K562 (cell line): Measurements from ENCODE around the gene NEK1. TPM values are rescaled to one million over a fixed set of nuclear protein-coding genes. Genes with fewer than 3 reads are reported as not detected.
A peak's percentile ranks its signal among the peaks of the same experiment; 100 is the strongest.

Experiments used
- ARNT ChIP-seq, 2 experiments: fragments of 450-650 bp; IDR thresholded peaks; 2 replicates each; pipeline ENCODE4 v1.6.1; 2016; ENCODE audit warnings: mild to moderate bottlenecking in 1 of 2
- CAMTA2 ChIP-seq: fragments of 250-450 bp; sonication (Bioruptor Pico); conservative IDR thresholded peaks from 2 replicates; pipeline ENCODE4 v1.5.1; 2022
- DPF2 ChIP-seq: fragments of 450-650 bp; IDR thresholded peaks from 2 replicates; pipeline ENCODE4 v1.6.1; 2016
- E2F5 ChIP-seq: sonication (generic); formaldehyde crosslinking; IDR thresholded peaks from 2 replicates; pipeline ENCODE4 v1.8.0; 2022; ENCODE audit warnings: mild to moderate bottlenecking, missing genetic modification reagents
- KLF1 ChIP-seq: fragments of 450-650 bp; IDR thresholded peaks from 2 replicates; pipeline ENCODE4 v1.6.1; 2016; ENCODE audit warnings: missing genetic modification characterization, missing compliant biosample characterization
- MAFK ChIP-seq: IDR thresholded peaks from 2 replicates; pipeline ENCODE4 v1.6.1; 2011; ENCODE audit warnings: low read length, improper control_type of control experiment
- PPARD ChIP-seq: fragments of 250-450 bp; sonication (Bioruptor Pico); IDR thresholded peaks from 2 replicates; pipeline ENCODE4 v1.8.0; 2022; ENCODE audit warnings: inconsistent platforms, mild to moderate bottlenecking, moderate library complexity
- RBBP5 ChIP-seq: fragments of 200-600 bp; sonication (generic); IDR thresholded peaks from 2 replicates; pipeline ENCODE4 v1.6.1; 2012; ENCODE audit warnings: borderline replicate concordance, mild to moderate bottlenecking, low read length, control low read depth, inconsistent platforms; ENCODE audit not compliant: insufficient read depth, poor library complexity, severe bottlenecking
- RBFOX2 ChIP-seq: fragments of 200-400 bp; formaldehyde crosslinking; IDR thresholded peaks from 2 replicates; pipeline ENCODE4 v1.6.1; 2017; ENCODE audit warnings: low read depth, mild to moderate bottlenecking, low read length, moderate library complexity
- RFX1 ChIP-seq: fragments of 450-650 bp; IDR thresholded peaks from 2 replicates; pipeline ENCODE4 v1.6.1; 2016; ENCODE audit warnings: mild to moderate bottlenecking, moderate library complexity
- SIN3A ChIP-seq, 2 experiments: fragments of 150-350 bp in 1 of 2; IDR thresholded peaks; 2 replicates each; pipeline ENCODE4 v1.6.1; 2011 to 2016; ENCODE audit warnings: borderline replicate concordance in 2 of 2, low read depth in 2 of 2, low read length in 2 of 2, mild to moderate bottlenecking in 2 of 2, moderate library complexity in 2 of 2; ENCODE audit not compliant: control insufficient read depth in 1 of 2
- ZBTB12 ChIP-seq: fragments of 250-450 bp; sonication (Bioruptor Pico); IDR thresholded peaks from 2 replicates; pipeline ENCODE4 v1.4.0; 2020
- ZKSCAN8 ChIP-seq: fragments of 200-800 bp; sonication (Bioruptor generic); IDR thresholded peaks from 2 replicates; pipeline ENCODE4 v1.6.1; 2016; ENCODE audit warnings: missing genetic modification characterization, missing compliant biosample characterization
- ZNF143 ChIP-seq: sonication (generic); formaldehyde crosslinking; IDR thresholded peaks from 2 replicates; pipeline ENCODE4 v1.9.0; 2022; ENCODE audit warnings: mild to moderate bottlenecking, missing genetic modification reagents
- ZNF398 ChIP-seq: fragments of 250-450 bp; sonication (Bioruptor Pico); IDR thresholded peaks from 2 replicates; pipeline ENCODE4 v1.8.0; 2021; ENCODE audit warnings: moderate library complexity, mild to moderate bottlenecking, inconsistent platforms
- ZNF408 ChIP-seq: fragments of 250-450 bp; sonication (Bioruptor Pico); IDR thresholded peaks from 2 replicates; pipeline ENCODE4 v1.4.0; 2020; ENCODE audit warnings: low read depth, mild to moderate bottlenecking, moderate library complexity
- ZNF77 ChIP-seq: fragments of 250-450 bp; sonication (Bioruptor Pico); IDR thresholded peaks from 2 replicates; pipeline ENCODE4 v1.5.0; 2020
- ZNF778 ChIP-seq: fragments of 450-650 bp; formaldehyde crosslinking; IDR thresholded peaks from 2 replicates; pipeline ENCODE4 v1.4.0; 2020; ENCODE audit warnings: mild to moderate bottlenecking, moderate library complexity
- ZZZ3 ChIP-seq: fragments of 450-650 bp; IDR thresholded peaks from 2 replicates; pipeline ENCODE4 v1.6.1; 2016; ENCODE audit warnings: antibody characterized with exemption, mild to moderate bottlenecking, moderate library complexity
- polyA plus RNA-seq, 8 experiments: library from polyadenylated mRNA; depleted of rRNA in 4 of 8; stranded (reverse) in 5 of 8; unstranded in 3 of 8; fragments of >200 nt; fragmentation: Nextera tagmentation in 2 of 8; fragmentation: Illumina TruSeq in 1 of 8; extraction: Ambion mirVana in 2 of 8; extraction: Trizol in 1 of 8; gene quantifications; 2 replicates each; pipeline versions ENCODE4 v1.2.1 to v1.2.3, GENCODE V29; 2011 to 2014; ENCODE audit warnings: inconsistent platforms in 1 of 8, missing spikeins in 1 of 8
- total RNA-seq, 7 experiments: library from RNA; depleted of rRNA in 6 of 7; stranded (reverse); fragments of >200 nt in 6 of 7; fragmentation: Illumina TruSeq in 2 of 7; extraction: Trizol in 2 of 7; gene quantifications; 2 replicates each; pipeline versions ENCODE4 v1.2.1 to v1.2.3, GENCODE V29; 2011 to 2021; ENCODE audit warnings: low replicate concordance in 1 of 7
- TF ChIP-seq, protein P1 (sequence below): fragments of 250-450 bp; sonication (Bioruptor Pico); IDR thresholded peaks from 2 replicates; pipeline ENCODE4 v1.8.0; 2022; ENCODE audit warnings: moderate library complexity, mild to moderate bottlenecking, inconsistent platforms
- TF ChIP-seq, protein P2 (sequence below): sonication (generic); formaldehyde crosslinking; IDR thresholded peaks from 2 replicates; pipeline ENCODE4 v1.8.0; 2023; ENCODE audit warnings: mild to moderate bottlenecking, missing genetic modification reagents

The NEK1 gene
- total and polyA plus RNA-seq, 9 of the 15 experiments (the other 6 are each of a cell fraction or from before 2014, with no cell fraction given), result 6.2 to 15.7 (median 10.3) TPM

DNA sequence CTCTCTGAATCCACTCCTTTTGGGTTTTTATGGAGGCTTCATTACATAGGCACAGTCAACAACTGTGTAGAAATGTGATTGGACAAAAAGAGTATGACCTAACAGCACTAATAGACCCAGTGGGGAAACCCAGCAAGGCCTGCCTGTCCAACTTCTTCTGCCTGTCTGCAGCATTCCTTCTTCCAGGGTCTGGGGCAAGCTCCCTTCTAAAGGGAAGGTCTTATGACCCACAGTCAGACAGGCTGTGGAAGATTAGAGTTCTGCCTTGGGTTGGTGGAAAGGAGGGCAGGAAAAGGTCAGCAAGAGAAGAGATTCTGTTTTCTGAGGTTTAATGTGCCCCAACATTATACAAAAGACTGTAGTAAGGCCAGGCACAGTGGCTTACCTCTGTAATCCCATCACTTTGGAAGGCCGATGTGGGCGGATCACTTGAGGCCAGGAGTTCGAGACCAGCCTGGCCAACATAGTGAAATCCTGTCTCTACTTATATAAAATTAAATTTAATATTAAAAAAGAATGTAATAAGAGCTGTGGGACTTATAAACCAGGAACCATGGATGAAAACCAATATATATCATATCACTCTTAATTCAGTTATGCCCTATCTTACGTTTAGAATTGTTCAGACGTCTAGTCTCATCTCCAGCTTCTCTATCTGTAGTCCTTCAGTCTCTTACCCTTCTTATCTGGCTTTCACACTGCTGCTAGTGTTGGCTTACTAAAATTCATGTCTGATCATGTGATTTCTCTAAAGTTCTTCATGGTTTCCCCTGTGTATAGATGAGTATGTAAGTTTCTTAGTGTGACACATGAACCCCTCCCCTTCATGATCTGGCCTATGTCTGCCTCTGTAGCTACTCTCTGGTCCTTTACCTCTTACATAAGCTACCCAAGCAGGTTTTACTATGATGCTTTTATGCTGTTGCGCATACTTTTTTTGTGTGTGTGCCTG, 14.2 kb upstream of the NEK1 start (continued):
- TF ChIP-seq ZNF398 (CRISPR knock-in tag), result no peak
- peak; percentile 96 for TF ChIP-seq DPF2
- no peak for TF ChIP-seq ZNF77
- peak in 1 of 2 experiments; percentile 88; a peak in 3 of 4 replicates for TF ChIP-seq ARNT (IDR thresholded peaks at IDR 0.05)
- TF ChIP-seq KLF1, result no peak
- TF ChIP-seq RBFOX2, result no peak
- TF ChIP-seq, protein P1, sequence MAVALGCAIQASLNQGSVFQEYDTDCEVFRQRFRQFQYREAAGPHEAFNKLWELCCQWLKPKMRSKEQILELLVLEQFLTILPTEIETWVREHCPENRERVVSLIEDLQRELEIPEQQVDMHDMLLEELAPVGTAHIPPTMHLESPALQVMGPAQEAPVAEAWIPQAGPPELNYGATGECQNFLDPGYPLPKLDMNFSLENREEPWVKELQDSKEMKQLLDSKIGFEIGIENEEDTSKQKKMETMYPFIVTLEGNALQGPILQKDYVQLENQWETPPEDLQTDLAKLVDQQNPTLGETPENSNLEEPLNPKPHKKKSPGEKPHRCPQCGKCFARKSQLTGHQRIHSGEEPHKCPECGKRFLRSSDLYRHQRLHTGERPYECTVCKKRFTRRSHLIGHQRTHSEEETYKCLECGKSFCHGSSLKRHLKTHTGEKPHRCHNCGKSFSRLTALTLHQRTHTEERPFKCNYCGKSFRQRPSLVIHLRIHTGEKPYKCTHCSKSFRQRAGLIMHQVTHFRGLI (CRISPR knock-in tag), result 0 out of 2 replicates have a peak, but pooled peaks have one; percentile 37
- TF ChIP-seq ZNF778, result no peak
- TF ChIP-seq RFX1, result no peak
- TF ChIP-seq PPARD (CRISPR knock-in tag), result no peak
- TF ChIP-seq, protein P2, sequence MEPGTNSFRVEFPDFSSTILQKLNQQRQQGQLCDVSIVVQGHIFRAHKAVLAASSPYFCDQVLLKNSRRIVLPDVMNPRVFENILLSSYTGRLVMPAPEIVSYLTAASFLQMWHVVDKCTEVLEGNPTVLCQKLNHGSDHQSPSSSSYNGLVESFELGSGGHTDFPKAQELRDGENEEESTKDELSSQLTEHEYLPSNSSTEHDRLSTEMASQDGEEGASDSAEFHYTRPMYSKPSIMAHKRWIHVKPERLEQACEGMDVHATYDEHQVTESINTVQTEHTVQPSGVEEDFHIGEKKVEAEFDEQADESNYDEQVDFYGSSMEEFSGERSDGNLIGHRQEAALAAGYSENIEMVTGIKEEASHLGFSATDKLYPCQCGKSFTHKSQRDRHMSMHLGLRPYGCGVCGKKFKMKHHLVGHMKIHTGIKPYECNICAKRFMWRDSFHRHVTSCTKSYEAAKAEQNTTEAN, result no peak
- 0 out of 2 replicates have a peak, but pooled peaks have one; percentile 17 for TF ChIP-seq ZKSCAN8
- TF ChIP-seq SIN3A (IDR thresholded peaks at IDR 0.05; ENCODE audit: borderline replicate concordance in 2 of 2, control insufficient read depth in 1 of 2, low read depth in 2 of 2, low read length in 2 of 2), result no peak
- no peak for TF ChIP-seq ZZZ3
- no peak for TF ChIP-seq ZBTB12 (CRISPR knock-in tag)
- TF ChIP-seq E2F5 (CRISPR knock-in tag), result no peak
- no peak for TF ChIP-seq RBBP5
- no peak for TF ChIP-seq CAMTA2 (CRISPR knock-in tag)
- no peak for TF ChIP-seq ZNF143
- TF ChIP-seq ZNF408, result no peak
- no peak for TF ChIP-seq MAFK
